ENCODE measurements around the gene TADA2A. TPM values are rescaled to one million over a fixed set of nuclear protein-coding genes. Genes with fewer than 3 reads are reported as not detected.

The TADA2A gene
- total and polyA plus RNA-seq, 2 of the 8 experiments (the other 6 are each of a cell fraction or from before 2014, with no cell fraction given), result 8.4 to 18.5 TPM

- TF ChIP-seq, protein P1, sequence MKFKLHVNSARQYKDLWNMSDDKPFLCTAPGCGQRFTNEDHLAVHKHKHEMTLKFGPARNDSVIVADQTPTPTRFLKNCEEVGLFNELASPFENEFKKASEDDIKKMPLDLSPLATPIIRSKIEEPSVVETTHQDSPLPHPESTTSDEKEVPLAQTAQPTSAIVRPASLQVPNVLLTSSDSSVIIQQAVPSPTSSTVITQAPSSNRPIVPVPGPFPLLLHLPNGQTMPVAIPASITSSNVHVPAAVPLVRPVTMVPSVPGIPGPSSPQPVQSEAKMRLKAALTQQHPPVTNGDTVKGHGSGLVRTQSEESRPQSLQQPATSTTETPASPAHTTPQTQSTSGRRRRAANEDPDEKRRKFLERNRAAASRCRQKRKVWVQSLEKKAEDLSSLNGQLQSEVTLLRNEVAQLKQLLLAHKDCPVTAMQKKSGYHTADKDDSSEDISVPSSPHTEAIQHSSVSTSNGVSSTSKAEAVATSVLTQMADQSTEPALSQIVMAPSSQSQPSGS (IDR thresholded peaks at IDR 0.05; ENCODE audit: low read length), result no peak
- TF ChIP-seq FOSL1 (IDR thresholded peaks at IDR 0.05; ENCODE audit: insufficient read depth, low read depth, low read length) (no peak), SP2 (IDR thresholded peaks at IDR 0.05; ENCODE audit: low read length) (no peak), MAFK (IDR thresholded peaks at IDR 0.05; ENCODE audit: low read depth, low read length) (no peak), TBP (IDR thresholded peaks at IDR 0.05; ENCODE audit: low read depth, low read length) (peak; percentile 60), ATF3 (IDR thresholded peaks at IDR 0.05; ENCODE audit: insufficient read depth, low read depth, low read length) (no peak), POU5F1 (IDR thresholded peaks at IDR 0.05; ENCODE audit: low read depth, low read length) (no peak), RBBP5 (IDR thresholded peaks at IDR 0.05; ENCODE audit: borderline replicate concordance, low read depth, low read length) (peak; percentile 57; the same call in 1 of the 2 replicates), NANOG (IDR thresholded peaks at IDR 0.05; ENCODE audit: insufficient read depth, low read depth, low read length, poor library complexity, severe bottlenecking) (no peak), GABPA (IDR thresholded peaks at IDR 0.05; ENCODE audit: borderline replicate concordance, insufficient read depth, low read length) (no peak), CTBP2 (IDR thresholded peaks at IDR 0.05; ENCODE audit: borderline replicate concordance, insufficient read depth, insufficient read length, low read length) (no peak), ASH2L (IDR thresholded peaks at IDR 0.05; ENCODE audit: low read length) (no peak), TAF7 (optimal IDR thresholded peaks at IDR 0.05; ENCODE audit: borderline replicate concordance, low read depth, low read length) (peak; percentile 64), KDM1A (IDR thresholded peaks at IDR 0.05; ENCODE audit: borderline replicate concordance, low read length) (no peak), E2F6 (IDR thresholded peaks at IDR 0.05) (peak; percentile 92), POLR2A (IDR thresholded peaks at IDR 0.05; ENCODE audit: control extremely low read depth in 1 of 2, low read depth in 2 of 2, low read length in 2 of 2) (peak; percentile 75 to 91), EGR1 (IDR thresholded peaks at IDR 0.05; ENCODE audit: borderline replicate concordance, low read depth, low read length) (no peak), PHF8 (conservative IDR thresholded peaks at IDR 0.05; ENCODE audit: low read depth, low read length) (peak; percentile 75), CBX5 (IDR thresholded peaks at IDR 0.05; ENCODE audit: low read depth, low read length) (no peak), YY1 (IDR thresholded peaks at IDR 0.05; ENCODE audit: low read depth, low read length) (peak; percentile 79), SP1 (IDR thresholded peaks at IDR 0.05; ENCODE audit: low read depth, low read length) (no peak), TAF1 (IDR thresholded peaks at IDR 0.05; ENCODE audit: low read depth, low read length) (peak; percentile 88)
Observed at GRCh38 chr17:37406635-37407461, at the start of gene TADA2A, which contains the start of gene ACACA (continued).
